HUES64 (cell line): Measurements from ENCODE around the gene PLOD3.
A peak's percentile ranks its signal among the peaks of the same experiment; 100 is the strongest.

Source experiments
- H3K27ac ChIP-seq: 2 replicates; pipeline ENCODE4 v1.7.0; 2013; ENCODE audit warnings: low read depth, low read length, inconsistent platforms
- H3K27me3 ChIP-seq: 2 replicates; pipeline ENCODE4 v1.6.1; 2013; ENCODE audit warnings: mild to moderate bottlenecking, low read length; ENCODE audit not compliant: insufficient read depth
- H3K36me3 ChIP-seq: 2 replicates; pipeline ENCODE4 v1.6.1; 2013; ENCODE audit warnings: mild to moderate bottlenecking, low read length; ENCODE audit not compliant: insufficient read depth
- H3K4me1 ChIP-seq: 2 replicates; pipeline ENCODE4 v1.6.1; 2013; ENCODE audit warnings: mild to moderate bottlenecking, low read length, moderate library complexity; ENCODE audit not compliant: insufficient read depth
- H3K4me3 ChIP-seq: 2 replicates; pipeline ENCODE4 v1.5.1; 2013; ENCODE audit warnings: mild to moderate bottlenecking, low read length, moderate library complexity
- H3K9ac ChIP-seq: 2 replicates; pipeline ENCODE4 v1.6.1; 2013; ENCODE audit warnings: mild to moderate bottlenecking, low read depth, low read length
- H3K9me3 ChIP-seq: 2 replicates; pipeline ENCODE4 v1.6.1; 2013; ENCODE audit warnings: low read depth, low read length; ENCODE audit not compliant: insufficient read depth
- WGBS: fragments of 150-250, 120-280 bp; methylation state at CpG from one replicate; pipeline ENCODE4 v1.1.7; 2013; ENCODE audit warnings: missing lambda C conversion rate; 5-methylcytosine and 5-hydroxymethylcytosine counted together

Gene PLOD3

DNA sequence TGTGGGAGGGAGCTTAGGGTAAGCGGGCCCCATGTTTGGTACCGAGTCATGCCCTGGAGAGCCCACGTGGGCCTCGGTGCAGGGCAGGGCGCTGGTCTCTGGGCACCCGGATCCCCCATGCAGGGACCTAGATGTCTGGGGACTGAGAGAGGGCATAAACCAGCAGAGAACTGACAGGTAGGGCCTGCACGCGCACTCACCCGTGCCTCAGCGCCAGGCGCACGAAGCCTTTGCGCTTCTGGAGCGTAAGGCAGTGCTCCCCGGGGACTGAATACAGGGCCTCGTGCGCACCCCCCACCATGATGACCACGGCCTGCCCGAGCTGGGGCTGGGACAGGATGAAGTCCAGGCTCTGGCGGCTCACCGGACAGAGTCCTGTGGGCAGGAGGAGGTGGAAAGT, 19.4 kb downstream of the PLOD3 start:
- Histone ChIP-seq H3K9me3 (no peaks in the 10 kb centered on the region), H3K9ac (no peak overlapping the region), H3K36me3 (no peaks in the 10 kb centered on the region), H3K4me1 (peaks cover 10% of the 10 kb centered on the region), H3K27ac (no peak overlapping the region), H3K4me3 (no peak overlapping the region), H3K27me3 (peaks cover 16% of the 10 kb centered on the region)
- 94% methylated on average over 21 of the region's 21 CpGs for WGBS

DNA sequence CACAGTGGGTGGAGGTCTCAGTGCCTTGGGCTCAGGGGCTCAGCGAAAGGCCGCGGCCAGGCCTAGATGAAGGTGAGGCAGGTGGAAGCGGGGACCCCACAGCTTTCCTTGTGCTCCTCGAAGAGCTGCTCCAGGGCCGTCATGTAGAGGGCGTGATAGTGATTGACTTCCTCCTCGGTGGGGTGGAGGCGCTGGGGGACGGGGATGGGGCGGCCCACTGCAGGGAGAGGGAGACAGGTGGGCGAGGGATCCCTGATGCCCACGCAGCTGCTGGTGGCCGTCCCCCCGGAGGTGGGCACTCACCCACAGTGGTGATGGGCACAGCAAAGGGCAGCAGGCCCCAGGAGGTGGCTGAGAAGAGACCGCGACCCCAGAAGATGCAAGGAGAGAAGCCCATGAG, 21.5 kb downstream of the PLOD3 start:
- 93% methylated on average over 17 of the region's 17 CpGs for WGBS

DNA sequence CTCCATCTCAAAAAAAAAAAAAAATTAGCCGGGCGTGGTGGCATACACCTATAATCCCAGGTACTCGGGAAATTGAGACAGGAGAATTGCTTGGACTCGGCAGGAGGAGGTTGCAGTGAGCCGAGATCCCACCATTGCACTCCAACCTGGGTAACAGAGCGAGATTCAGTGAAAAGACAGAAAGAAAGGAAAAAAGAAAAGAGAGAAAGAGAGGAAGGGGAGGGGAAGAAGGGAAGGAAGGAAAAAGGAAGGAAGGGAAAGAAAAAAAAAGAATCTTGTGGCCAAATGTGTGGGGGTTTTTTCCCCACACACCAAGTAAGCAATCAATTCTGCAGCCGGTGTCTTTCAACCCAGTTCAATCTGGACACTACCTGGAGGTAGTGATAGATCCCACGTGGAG, 28.3 kb downstream of the PLOD3 start:
- H3K4me3 ChIP-seq, result no peak overlapping the region

More for the DNA sequence above, 21.5 kb downstream of the PLOD3 start:
- Histone ChIP-seq H3K4me1 (peaks cover 6% of the 10 kb centered on the region), H3K27me3 (no peaks in the 10 kb centered on the region; the same call in 1 of the 2 replicates), H3K9me3 (no peaks in the 10 kb centered on the region), H3K36me3 (no peaks in the 10 kb centered on the region), H3K4me3 (no peak overlapping the region), H3K9ac (no peak overlapping the region), H3K27ac (no peak overlapping the region)

DNA sequence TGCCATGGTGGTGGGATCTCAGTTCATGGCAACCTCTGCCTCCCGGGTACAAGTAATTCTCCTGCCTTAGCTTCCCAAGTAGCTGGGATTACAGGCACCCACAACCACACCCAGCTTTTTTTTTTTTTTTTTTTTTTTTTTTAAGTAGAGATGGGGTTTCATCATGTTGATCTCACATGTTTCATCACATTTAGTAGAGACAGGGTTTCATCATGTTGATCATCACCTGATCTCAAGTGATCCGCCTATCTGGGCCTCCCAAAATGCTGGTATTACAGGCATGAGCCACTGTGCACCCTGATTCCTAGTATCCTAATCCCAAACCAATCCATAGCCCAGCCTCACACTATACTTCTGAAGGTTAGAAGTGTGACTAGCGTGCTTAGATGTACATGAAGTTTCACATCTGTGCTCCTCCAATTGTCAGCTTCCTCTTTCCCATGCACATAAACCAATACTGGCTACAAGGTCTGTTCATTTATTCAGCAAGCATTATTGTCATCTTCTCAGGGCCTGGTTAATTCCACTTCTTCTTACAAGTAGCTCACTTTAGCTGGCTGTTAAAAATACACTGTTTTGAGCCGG, 30.4 kb downstream of the PLOD3 start:
- Histone ChIP-seq H3K4me1 (0 out of 2 replicates have a peak, but pooled peaks cover 4% of the 10 kb centered on the region), H3K9me3 (no peaks in the 10 kb centered on the region), H3K27me3 (no peaks in the 10 kb centered on the region), H3K9ac (no peak overlapping the region), H3K27ac (no peak overlapping the region), H3K4me3 (no peak overlapping the region), H3K36me3 (no peaks in the 10 kb centered on the region)
- 92% methylated on average over 4 of the region's 4 CpGs for WGBS

More for the DNA sequence above, 28.3 kb downstream of the PLOD3 start:
- Histone ChIP-seq H3K27me3 (no peaks in the 10 kb centered on the region), H3K9ac (no peak overlapping the region), H3K9me3 (no peaks in the 10 kb centered on the region), H3K36me3 (no peaks in the 10 kb centered on the region), H3K27ac (no peak overlapping the region), H3K4me1 (no peaks in the 10 kb centered on the region)
- 88% methylated on average over 8 of the region's 8 CpGs for WGBS

DNA sequence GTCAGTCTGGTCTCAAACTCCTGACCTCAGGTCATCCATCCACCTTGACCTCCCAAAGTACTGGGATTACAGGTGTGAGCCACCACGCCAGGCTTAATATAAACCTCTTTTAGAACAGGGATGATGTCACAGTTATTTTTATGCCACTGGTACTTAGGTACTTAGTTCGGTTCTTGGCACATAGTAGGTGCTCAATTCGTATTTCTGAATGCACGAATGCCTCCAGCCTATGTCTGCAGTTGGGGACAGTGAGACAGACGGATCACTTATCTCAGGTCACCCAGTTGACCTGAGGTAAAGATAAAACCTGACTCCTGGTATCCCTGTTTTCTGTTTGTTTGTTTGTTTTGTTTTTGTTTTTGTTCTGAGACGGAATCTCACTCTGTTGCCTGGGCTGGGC, 31.2 kb downstream of the PLOD3 start:
- H3K27me3 ChIP-seq, result peaks cover 3% of the 10 kb centered on the region; the same call in 1 of the 2 replicates
- H3K9ac ChIP-seq, result no peak overlapping the region
- H3K4me3 ChIP-seq, result no peak overlapping the region
- 91% methylated on average over 6 of the region's 6 CpGs for WGBS
- 0 out of 2 replicates have a peak, but pooled peaks cover 4% of the 10 kb centered on the region for H3K4me1 ChIP-seq
- H3K9me3 ChIP-seq, result no peaks in the 10 kb centered on the region
- no peak overlapping the region for H3K27ac ChIP-seq
- H3K36me3 ChIP-seq, result no peaks in the 10 kb centered on the region

DNA sequence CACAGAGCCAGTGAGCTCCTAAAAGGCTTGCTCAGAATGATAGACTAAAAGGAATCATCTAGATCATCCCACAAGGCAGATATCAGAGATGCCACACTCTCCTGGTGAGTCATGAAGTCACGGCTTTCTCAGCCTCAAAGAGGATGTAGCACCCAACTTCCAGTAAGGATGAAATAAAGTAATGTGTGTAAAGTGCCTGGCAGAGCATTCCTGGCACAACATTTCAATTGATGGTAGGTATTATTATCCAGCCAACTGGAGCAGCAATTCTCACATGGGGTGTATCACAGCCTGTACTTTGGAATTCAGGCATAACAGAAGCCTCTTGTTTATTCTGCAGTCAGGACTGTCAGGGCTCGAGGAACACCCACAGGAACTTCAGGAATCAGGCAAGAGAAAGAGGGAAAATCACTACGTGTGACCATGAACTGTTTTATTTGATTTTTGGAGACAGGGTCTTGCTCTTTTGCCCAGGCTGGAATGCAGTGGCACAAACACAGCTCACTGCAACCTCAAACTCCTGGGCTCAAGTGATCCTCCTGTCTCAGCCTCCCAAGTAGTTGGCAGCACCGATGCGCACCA, 32.0 kb downstream of the PLOD3 start:
- peaks cover 4% of the 10 kb centered on the region; the same call in 1 of the 2 replicates for H3K4me1 ChIP-seq
- H3K27me3 ChIP-seq, result peaks cover 12% of the 10 kb centered on the region
- H3K36me3 ChIP-seq, result no peaks in the 10 kb centered on the region
- no peak overlapping the region for H3K9ac ChIP-seq
- H3K9me3 ChIP-seq, result no peaks in the 10 kb centered on the region
- H3K27ac ChIP-seq, result no peak overlapping the region
- 75% methylated on average over 5 of the region's 5 CpGs for whole genome bisulfite sequencing
- no peak overlapping the region for H3K4me3 ChIP-seq

DNA sequence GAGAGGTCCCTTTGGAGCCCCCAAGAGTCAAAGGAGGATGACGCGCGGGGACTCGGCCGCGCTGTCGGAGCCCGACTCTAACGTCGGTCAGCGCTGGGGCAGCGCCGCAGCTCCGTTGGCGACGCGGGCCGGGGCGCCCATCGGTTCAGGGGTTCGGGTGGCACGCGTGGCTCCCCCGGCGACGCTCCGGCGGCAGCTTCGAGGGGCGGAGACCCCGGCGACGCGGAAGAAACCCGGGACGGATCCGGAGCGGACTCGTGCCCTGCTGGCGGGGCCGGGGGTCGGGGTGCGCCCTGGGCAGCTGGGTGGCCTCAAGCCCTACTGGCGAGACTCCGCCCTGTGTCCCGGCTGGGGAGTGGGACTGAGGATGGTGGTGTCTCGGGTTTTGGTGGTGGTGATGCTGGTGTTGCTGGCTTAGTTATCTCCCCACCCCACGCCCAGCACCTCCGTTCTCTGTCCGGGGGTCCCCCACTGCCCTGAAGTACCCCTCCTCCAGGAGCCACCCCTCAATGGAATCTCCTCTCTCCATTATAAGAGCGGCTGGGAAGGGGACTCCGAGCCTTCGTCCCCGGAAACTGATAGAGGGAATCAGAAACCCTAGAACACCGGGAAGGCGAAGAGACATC, 37.1 kb downstream of the PLOD3 start, which contains the start of gene NAT16:
TSS of gene NAT16 (minus strand) at position 164 of the 626 bp plus-strand sequence. CDS start 5,486 bp downstream, outside the sequence.
- peaks cover 61% of the 10 kb centered on the region for H3K27me3 ChIP-seq
- peaks cover 4% of the 10 kb centered on the region; the same call in 1 of the 2 replicates for H3K4me1 ChIP-seq
- WGBS, result 9% methylated on average over 55 of the region's 56 CpGs
- H3K27ac ChIP-seq, result no peak within 1 kb of the TSS
- H3K9me3 ChIP-seq, result no peaks in the 10 kb centered on the region
- H3K9ac ChIP-seq, result no peak within 1 kb of the TSS
- peak within 1 kb of the TSS; percentile 58 for H3K4me3 ChIP-seq
- no peaks in the 10 kb centered on the region for H3K36me3 ChIP-seq

DNA sequence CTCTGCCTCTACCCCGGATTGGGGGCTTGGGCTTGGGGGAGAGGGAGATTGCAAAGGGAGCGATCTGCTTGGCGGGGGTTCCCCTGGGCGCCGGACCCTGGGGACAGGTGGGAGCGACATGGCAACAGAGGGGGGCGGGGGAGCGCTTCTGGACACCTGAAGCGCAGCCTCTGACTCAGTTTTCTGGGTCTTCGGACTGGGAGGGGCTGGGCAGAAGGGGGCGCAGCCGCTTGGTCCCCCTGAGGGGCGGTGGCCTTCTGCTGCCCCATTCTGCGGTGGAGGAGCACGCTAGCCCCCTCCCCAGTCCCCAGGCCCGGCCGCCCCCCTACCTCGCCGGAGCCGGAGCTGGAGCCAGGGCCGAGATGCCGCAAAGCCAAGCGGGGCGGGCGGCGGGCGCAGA, 37.7 kb downstream of the PLOD3 start:
- peaks cover 67% of the 10 kb centered on the region for H3K27me3 ChIP-seq
- H3K4me1 ChIP-seq, result peaks cover 4% of the 10 kb centered on the region; the same call in 1 of the 2 replicates
- no peaks in the 10 kb centered on the region for H3K36me3 ChIP-seq
- H3K4me3 ChIP-seq, result peak overlapping the region; percentile 58
- WGBS, result under 1% methylated on average over 27 of the region's 27 CpGs
- no peaks in the 10 kb centered on the region for H3K9me3 ChIP-seq
- no peak overlapping the region for H3K9ac ChIP-seq
- no peak overlapping the region for H3K27ac ChIP-seq

DNA sequence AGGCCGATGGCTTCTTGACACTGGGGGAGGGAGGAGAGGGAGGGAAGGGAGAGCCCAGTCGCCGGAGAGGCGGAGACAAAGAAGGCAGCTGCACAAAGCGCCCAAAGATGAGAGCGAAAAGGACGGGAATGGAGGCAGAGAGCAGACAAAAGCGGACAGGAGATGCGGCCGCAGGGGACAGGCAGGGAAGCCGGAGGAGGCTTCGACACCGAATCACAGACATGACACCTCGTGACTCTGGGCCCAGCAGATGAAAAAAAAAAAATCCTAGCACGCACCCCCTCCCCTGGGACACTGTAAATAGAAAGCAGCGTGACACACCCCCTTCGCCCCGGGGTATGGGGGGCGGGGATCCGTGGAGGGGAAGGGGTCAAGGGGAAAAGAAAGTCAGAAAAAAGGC, 38.3 kb downstream of the PLOD3 start:
- no peaks in the 10 kb centered on the region for H3K36me3 ChIP-seq
- peaks cover 73% of the 10 kb centered on the region for H3K27me3 ChIP-seq
- H3K9me3 ChIP-seq, result no peaks in the 10 kb centered on the region
- H3K4me3 ChIP-seq, result peak overlapping the region; percentile 58
- 1% methylated on average over 19 of the region's 20 CpGs for WGBS
- H3K27ac ChIP-seq, result no peak overlapping the region
- no peak overlapping the region for H3K9ac ChIP-seq
- peaks cover 4% of the 10 kb centered on the region; the same call in 1 of the 2 replicates for H3K4me1 ChIP-seq

DNA sequence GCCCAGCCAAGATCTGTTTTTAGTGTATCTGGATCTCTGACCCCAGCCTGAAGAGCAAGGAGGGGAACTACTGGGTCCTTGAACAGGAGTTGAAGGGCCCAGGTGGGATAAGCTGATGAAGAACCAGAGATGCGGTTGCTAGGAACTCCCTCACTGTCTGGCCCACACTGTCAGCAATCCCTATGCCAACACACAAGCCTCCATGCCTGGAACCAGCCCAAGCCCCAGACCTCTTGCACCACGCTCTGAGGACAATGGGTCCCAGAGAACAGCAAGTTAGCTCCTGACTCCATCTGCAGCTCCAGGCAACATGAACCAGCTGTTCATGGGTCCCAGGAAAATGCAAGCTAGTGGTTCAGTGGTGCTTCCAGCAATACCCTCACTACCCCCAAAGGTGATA, 39.7 kb downstream of the PLOD3 start:
- Histone ChIP-seq H3K9me3 (no peaks in the 10 kb centered on the region), H3K4me1 (peaks cover 4% of the 10 kb centered on the region; the same call in 1 of the 2 replicates), H3K9ac (no peak overlapping the region), H3K27ac (no peak overlapping the region), H3K4me3 (no peak overlapping the region), H3K27me3 (peaks cover 87% of the 10 kb centered on the region), H3K36me3 (no peaks in the 10 kb centered on the region)
- 91% methylated on average over 2 of the region's 2 CpGs for WGBS

DNA sequence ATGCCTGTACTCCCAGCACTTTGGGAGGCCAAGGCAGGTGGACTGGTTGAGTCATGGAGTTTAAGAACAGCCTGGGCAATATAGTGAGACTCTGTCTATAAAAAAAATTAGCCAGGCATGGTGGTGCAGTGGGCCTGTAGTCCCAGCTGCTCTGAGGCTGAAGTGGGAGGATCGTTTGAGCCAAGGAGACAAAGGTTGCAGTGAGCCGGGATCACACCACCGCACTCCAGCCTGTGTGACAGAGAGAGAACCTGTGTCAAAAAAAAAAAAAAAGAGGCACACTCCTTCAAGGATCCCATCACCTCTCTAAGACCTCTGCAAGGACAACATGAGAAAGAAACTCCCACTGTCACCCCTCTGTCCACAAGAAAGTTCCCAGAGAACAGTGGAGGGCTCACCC, 41.7 kb downstream of the PLOD3 start:
- Histone ChIP-seq H3K9me3 (no peaks in the 10 kb centered on the region), H3K27ac (no peak overlapping the region), H3K36me3 (no peaks in the 10 kb centered on the region), H3K27me3 (peaks cover 99% of the 10 kb centered on the region), H3K4me3 (no peak overlapping the region), H3K9ac (no peak overlapping the region), H3K4me1 (peaks cover 4% of the 10 kb centered on the region; the same call in 1 of the 2 replicates)
- WGBS, result 49% methylated on average over 3 of the region's 3 CpGs
